Transverse colon (tissue), 4 donors: ENCODE measurements around the gene ZBTB45.

Experiments
- EP300 ChIP-seq: sonication (generic); formaldehyde crosslinking; IDR thresholded peaks from one replicate; pipeline ENCODE4 v1.6.1; 2017; ENCODE audit warnings: antibody characterized with exemption, low read depth
- POLR2A ChIP-seq: fragments of 450-650 bp; IDR thresholded peaks from one replicate; pipeline ENCODE4 v1.6.1; 2016; ENCODE audit warnings: antibody characterized with exemption, mild to moderate bottlenecking, moderate library complexity
- POLR2AphosphoS5 ChIP-seq, 3 donors: sonication (generic); formaldehyde crosslinking; IDR thresholded peaks; one replicate each; pipeline ENCODE4 v1.6.1; 2016; ENCODE audit warnings: antibody characterized with exemption in 3 of 3
- TF ChIP-seq, protein P1 (sequence below), 5 experiments: fragments of 200-600 bp in 3 of 5; fragments of 450-650 bp in 2 of 5; sonication (generic) in 3 of 5; IDR thresholded peaks; 1 replicate in 2 of 5; 2 replicates in 3 of 5; pipeline ENCODE4 v1.5.1; 2016 to 2017; ENCODE audit warnings: antibody characterized with exemption in 5 of 5, inconsistent platforms in 3 of 5, mild to moderate bottlenecking in 2 of 5, moderate library complexity in 1 of 5

GRCh38 chr19:58514564-58515022, 5.0 kb downstream of the ZBTB45 start:
- TF ChIP-seq POLR2AphosphoS5 (IDR thresholded peaks at IDR 0.05): no peak
- TF ChIP-seq, protein P1, sequence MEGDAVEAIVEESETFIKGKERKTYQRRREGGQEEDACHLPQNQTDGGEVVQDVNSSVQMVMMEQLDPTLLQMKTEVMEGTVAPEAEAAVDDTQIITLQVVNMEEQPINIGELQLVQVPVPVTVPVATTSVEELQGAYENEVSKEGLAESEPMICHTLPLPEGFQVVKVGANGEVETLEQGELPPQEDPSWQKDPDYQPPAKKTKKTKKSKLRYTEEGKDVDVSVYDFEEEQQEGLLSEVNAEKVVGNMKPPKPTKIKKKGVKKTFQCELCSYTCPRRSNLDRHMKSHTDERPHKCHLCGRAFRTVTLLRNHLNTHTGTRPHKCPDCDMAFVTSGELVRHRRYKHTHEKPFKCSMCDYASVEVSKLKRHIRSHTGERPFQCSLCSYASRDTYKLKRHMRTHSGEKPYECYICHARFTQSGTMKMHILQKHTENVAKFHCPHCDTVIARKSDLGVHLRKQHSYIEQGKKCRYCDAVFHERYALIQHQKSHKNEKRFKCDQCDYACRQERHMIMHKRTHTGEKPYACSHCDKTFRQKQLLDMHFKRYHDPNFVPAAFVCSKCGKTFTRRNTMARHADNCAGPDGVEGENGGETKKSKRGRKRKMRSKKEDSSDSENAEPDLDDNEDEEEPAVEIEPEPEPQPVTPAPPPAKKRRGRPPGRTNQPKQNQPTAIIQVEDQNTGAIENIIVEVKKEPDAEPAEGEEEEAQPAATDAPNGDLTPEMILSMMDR (IDR thresholded peaks at IDR 0.05): no peak
- TF ChIP-seq POLR2A: no peak
- TF ChIP-seq EP300: no peak
